ENCODE results near the gene PSME4. TPM values are rescaled to one million over a fixed set of nuclear protein-coding genes. Genes with fewer than 3 reads are reported as not detected.
"Not testable (repeated sequence)": the region's sequence is repeated elsewhere in the genome, so short reads cannot be mapped to it uniquely, and the experiment has no call there.

Gene PSME4
- total RNA-seq, 1 experiment from 2014 or later = 33.5 TPM

DNA sequence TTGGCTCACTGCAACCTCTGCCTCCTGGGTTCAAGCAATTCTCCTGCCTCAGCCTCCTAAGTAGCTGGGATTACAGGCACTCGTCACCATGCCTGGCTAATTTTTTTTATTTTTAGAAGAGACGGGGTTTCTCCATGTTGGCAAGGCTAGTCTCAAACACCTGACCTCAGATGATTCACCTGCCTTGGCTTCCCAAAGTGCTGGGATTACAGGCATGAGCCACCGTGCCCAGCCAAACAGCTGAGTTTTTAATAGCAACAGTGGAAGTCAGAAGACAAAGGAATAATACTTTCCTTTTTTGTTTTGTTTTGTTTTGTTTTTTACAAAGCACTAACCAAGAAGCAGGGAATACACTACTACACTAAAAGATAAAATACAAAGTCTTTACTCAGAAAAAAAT is 127.9 kb downstream of the PSME4 start:
- peak; percentile 30 for DNase-seq (ENCODE audit: low read depth)

DNA sequence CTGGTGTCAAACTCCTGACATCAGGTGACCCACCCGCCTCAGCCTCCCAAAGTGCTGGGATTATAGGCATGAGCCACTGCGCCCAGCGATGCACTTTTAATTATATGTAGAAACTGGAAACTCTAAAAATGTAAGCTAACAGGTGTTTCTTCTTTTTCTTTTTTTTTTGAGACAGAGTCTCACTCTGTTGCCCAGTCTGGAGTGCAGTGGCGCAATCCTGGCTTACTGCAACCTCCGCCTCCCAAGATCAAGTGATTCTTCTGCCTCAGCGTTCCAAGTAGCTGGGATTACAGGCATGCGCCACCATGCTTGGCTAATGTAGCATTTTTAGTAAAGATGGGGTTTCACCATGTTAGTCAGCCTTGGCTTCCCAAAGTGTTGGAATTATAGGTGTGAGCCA is 129.1 kb downstream of the PSME4 start:
- not testable (repeated sequence) for DNase-seq (ENCODE audit: low read depth)

DNA sequence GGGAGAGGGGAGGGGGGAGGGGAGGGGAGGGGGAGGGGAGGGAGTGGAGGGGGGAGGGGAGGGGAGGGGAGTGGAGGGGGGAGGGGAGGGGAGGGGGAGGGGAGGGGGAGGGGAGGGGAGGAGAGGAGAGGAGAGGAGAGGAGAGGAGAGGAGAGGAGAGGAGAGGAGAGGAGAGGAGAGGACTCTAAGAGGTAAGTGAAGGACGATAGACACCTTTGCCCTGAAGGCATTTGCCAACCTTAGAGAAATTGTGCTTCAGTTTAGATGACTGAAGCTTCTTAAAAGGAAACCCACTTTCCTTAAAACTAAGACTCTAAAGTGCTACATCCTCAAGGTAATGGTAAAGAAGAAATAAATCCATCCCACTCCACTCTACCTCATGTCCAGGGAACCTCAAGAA is 130.2 kb downstream of the PSME4 start:
- no peak for DNase-seq (ENCODE audit: low read depth)

DNA sequence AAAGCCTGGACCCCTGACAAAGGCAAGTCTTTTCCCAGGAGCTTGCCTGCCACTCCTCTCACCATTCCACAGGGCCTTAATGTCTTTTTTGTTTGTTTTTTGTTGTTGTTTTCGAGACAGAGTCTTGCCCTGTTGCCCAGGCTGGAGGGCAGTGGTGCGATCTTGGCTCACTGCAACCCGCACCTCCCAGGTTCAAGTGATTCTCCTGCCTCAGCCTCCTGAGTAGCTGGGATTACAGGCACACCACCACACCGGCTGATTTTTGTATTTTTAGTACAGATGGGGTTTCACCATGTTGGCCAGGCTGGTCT is 140.9 kb downstream of the PSME4 start:
- DNase-seq (ENCODE audit: low read depth) = not testable (repeated sequence)

DNA sequence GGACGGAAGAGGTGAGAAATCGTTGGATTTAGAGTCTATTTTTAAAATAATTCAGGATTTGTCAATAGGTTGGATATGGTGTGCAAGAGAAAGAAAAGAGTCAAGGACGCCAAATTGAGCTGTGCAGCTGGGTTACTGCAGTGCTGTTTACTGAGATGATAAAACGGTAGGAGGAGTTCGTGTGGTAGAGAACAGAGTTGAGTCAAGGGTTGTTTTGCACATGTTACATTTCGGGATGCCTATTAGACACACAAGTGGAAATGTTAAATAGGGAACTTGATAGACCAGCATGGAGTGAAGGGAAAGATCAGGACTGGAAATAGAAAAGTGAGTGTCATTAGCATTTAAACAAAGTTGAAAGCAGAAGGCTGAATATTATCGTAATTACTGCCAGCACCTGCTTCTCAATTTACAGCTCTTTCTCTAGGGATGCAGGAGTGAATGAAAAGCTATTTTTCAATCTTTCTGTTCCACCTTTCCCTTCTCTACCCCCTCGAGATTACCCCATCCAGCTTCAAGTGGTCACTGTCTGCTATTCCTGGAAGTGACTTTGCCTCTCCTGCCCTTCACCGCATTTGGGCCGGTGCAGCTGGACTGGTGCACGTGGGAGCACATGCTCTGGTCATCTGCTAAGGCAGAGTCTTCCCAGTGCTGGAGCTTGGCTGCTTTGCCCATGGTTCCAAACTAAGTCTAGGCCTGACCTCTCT is 141.4 kb downstream of the PSME4 start:
- no peak for DNase-seq (ENCODE audit: low read depth)

DNA sequence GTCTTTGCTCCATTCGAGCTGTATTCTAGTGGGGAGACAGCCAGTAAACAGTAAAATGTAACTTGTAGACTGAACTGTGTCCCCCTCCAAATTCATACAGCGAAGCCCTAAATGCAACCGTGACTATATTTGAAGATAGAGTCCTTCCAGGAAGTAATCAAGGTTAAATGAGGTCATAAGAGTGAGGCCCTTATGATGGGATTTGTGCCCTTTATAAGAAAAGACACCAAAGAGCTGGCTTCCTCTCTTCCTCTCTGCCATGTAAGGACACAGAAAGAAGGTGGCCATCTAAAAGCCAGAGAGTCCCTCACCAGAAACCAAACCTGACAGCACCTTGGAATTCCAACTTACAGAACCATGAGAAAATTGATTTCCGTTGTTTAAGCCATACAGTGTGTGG is 142.5 kb downstream of the PSME4 start:
- DNase-seq (ENCODE audit: low read depth) = no peak

DNA sequence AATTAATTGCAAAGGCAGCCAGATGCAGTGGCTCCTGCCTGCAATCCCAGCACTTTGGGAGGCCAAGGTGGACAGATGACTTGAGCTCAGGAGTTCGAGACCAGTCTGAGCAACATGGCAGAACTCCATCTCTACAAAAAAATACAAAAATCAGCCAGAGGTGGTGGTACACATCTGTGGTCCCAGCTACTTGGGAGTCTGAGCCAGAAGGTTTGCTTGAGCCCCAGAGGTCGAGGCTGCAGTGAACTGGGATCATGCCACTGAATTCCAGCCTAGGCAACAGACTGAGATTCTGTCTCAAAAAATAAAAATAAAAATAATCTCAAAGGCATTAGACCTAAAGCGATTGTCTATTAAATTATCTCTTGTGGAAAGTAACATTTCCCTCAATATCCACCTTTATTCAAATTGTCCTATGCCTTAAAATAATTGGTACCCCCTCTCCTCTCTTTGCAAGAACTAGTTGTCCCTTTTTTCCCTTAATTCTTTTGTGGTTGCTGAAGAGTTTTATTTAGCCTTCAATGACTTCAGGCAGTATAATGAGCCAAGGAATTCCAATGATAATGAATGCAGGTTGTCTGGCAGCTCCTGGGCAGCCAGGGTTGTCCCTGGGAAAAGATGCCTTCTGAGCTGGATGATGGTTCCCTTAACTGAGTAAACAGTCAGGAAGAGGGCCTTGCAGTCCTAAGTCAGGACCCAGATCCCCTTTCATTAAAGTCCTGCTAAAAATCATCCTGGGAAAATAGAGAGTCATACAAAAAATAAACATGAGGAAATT is 143.2 kb downstream of the PSME4 start:
- no peak for DNase-seq (ENCODE audit: low read depth)

DNA sequence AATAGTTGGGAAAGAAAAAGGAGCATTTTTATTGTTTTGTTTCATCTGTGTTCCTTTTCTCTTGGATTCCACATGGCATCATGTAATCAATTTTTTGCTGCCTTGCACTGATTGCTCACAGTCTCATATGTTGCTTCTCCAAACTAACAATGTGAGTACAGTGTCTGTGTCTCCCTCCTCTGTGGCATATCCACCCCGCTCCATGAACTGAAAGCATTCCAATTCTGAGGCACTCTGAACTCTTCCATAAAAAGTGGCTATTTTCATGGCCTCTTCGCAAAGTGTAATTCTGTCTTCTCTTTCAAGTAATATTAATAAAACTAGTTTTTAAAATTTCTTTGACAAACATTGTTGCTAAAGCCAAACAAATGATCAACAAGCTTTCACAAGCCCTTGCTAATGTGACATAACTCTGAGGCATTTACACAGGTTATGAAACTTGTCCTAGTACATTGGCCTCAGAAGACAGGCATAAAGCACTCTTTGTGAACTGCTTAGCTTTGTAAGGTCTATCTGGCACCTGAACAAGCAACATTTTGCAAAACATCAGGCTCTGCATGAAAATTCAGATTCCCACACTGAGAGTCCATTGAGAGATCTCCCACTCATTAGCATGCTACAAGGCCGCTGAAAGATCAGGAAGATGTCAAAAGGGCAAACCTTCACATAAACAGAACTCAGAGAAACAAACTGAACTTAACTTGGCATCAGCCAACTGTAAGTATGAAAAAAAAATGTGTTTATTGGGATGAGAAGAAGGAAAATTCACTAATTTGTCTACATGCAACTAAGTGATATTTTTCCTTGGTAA is 144.0 kb downstream of the PSME4 start:
- peak; percentile 10 for DNase-seq (ENCODE audit: low read depth)

DNA sequence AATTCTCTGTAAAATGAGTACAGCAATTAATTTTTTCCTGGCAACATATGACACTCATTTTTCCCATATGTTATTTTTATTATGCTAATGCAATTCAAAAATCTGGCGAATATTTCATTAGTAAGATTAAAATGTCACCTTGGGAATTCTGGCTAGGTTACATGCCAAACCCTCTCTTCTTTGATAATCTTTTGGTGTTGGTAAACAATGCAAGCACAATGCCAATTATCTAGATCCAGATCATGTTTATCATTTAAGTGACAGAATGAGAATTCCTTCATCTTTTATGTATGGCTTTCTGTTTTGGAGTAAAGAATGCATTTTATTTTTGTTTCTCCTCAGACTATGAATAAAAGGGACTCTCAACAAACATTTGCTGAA is 144.8 kb downstream of the PSME4 start:
- no peak for DNase-seq (ENCODE audit: low read depth)

DNA sequence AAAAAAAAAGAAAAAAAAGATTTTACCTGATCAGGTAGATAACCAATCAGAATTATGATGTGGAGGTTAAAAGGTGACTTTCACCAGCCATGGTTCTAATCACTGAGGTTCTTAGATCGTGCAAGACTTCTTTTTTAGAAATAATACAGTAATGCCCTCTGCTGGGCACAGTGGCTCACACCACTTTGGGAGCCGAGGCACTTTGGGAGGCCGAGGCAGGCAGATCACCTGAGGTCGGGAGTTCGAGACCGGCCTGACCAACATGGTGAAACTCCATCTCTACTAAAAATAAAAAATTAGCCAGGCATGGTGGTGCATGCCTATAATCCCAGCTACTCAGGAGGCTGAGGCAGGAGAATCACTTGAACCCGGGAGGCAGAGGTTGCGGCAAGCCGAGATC is 147.2 kb downstream of the PSME4 start:
- DNase-seq (ENCODE audit: low read depth) = not testable (repeated sequence)

DNA sequence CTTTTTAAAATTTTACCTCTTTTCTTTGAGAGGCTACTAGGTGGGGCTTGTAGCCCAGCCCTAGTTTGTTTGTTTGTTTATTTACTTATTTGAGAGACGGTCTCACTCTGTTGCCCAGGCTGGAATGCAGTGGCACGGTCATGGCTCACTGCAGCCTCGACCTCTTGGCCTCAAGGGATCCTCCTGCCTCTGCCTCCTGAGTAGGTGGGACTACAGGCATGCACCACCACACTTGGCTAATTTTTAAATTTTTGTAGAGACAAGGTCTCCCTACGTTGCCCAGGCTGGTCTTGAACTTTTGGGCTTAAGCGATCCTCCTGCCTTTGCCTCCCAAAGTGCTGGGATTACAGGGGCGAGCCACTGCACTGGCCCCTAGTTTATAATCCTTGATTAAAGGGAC is 149.0 kb downstream of the PSME4 start:
- DNase-seq (ENCODE audit: low read depth) = no peak

DNA sequence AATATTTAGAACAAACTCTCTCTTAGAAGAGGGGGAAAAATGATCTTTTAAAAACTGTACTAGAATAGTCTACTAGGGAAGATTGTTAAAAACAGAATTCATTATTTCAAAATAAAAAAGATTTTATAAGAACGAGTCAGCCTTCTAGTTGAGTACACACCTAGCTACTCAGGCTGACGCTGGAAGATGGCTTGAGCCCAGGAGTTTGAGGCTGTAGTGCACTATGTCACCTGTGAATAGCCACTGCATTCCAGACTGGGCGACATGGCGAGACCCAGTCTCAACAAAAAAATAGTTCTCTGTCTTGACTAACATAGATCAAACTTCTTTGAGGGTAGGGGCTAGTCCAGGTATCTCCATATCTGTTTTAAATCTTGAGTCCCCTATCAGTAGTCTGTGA is 150.1 kb downstream of the PSME4 start:
- no peak for DNase-seq (ENCODE audit: low read depth)

DNA sequence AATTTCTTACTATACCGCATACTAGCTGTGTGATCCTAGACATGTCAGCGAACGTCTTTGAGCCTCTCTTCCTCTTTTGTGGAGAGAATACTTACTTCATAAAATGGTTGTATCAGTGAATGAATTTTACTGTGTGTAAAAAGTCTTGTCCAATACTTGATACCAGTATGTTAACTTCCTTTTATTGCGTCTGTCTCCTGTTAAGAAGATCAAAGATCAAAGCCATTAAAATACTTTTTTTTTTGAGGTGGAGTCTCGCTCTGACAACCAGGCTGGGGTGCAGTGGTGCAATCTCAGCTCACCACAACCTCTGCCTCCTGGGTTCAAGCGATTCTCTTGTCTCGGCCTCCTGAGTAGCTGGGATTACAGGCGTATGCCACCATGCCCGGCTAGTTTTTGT is 150.7 kb downstream of the PSME4 start:
- DNase-seq (ENCODE audit: low read depth) = no peak

DNA sequence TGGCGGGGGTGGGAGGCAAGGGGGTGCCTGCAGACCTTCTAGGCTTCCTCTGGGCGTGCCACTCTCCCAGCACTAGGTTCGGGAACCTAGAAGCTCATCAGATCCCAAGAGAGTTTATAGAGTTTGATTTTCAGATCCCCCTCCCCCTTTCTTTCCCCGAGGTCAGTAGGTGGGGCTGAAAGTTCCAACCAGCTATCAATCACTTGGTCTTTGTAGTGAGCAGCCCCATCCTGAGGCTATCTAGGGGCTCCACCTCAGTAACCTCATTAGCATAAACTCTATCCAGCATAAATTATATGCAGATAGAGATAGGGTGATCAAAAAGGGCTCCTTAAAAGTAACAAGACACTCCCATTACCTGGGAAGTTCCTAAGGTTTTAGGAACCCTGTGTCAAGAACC is 151.2 kb downstream of the PSME4 start:
- no peak for DNase-seq (ENCODE audit: low read depth)

DNA sequence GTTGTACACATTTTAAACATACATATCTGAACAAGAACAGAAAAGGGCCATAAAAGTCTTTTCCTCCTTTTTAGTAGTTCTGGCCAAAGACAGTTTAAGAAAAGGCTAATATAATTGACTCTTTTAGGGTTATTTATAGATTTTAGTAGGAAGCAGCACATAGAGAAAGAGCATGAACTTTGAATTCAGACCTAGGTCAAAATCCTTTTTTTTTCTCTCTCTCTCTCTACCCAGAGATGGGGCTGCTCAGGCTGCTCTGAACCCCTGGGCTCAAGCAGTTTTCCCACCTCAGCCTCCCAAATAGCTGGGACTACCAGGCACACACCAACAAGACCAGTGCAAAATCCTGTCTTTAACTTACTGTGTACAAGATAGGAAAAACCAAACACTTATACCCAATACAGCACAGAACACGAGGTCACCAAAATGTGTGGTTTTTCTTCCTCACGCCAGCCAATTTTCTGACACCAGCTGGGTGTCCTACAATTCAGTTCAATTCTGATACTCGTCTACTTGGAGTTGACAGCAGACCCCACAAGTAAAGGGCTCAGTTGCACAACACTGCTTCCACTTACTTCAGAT is 151.8 kb downstream of the PSME4 start:
- no peak for DNase-seq (ENCODE audit: low read depth)

Other genes starting within 250 kb of the PSME4 start
- 14.2 and 20.1 TPM in 2 replicates for gene CHAC2, start 203.2 kb downstream of the PSME4 start, total RNA-seq (2014; rRNA removed)
- gene ASB3, start 184.0 kb downstream of the PSME4 start, total RNA-seq (2014; rRNA removed) = 16.9 and 18.7 TPM in 2 replicates
- 59.0 and 77.4 TPM in 2 replicates for gene ERLEC1, start 183.9 kb downstream of the PSME4 start, total RNA-seq (2014; rRNA removed)
- gene GPR75, start 111.0 kb downstream of the PSME4 start, total RNA-seq (2014; rRNA removed) = 0.51 and 0.92 TPM in 2 replicates
- 13.3 and 16.9 TPM in 2 replicates for gene ACYP2, start 144.6 kb upstream of the PSME4 start, total RNA-seq (2014; rRNA removed)

All from LHCN-M2 (cell line).